H9 (cell line): ENCODE data around the gene TXNDC9. TPM values are rescaled to one million over a fixed set of nuclear protein-coding genes. Genes with fewer than 3 reads are reported as not detected.

ENCODE experiments used
- DNase-seq: peaks from one replicate; pipeline ENCODE4 v3.0.0-alpha.2; 2017
- H2AFZ ChIP-seq: one replicate; pipeline ENCODE4 v1.6.1; 2013; ENCODE audit warnings: mild to moderate bottlenecking, low read length, control low read depth, moderate library complexity
- H2AK5ac ChIP-seq: 2 replicates; pipeline ENCODE4 v1.6.1; 2013; ENCODE audit warnings: low read length, control low read depth, mixed read lengths; ENCODE audit not compliant: insufficient read length
- H2BK120ac ChIP-seq: one replicate; pipeline ENCODE4 v1.6.1; 2013; ENCODE audit warnings: low read depth, mild to moderate bottlenecking, low read length, control low read depth, inconsistent platforms; ENCODE audit not compliant: poor library complexity, severe bottlenecking
- H2BK12ac ChIP-seq: 2 replicates; pipeline ENCODE4 v1.6.1; 2013; ENCODE audit warnings: low read length, control low read depth, mixed read lengths, low read depth; ENCODE audit not compliant: insufficient read length
- H2BK15ac ChIP-seq: 2 replicates; pipeline ENCODE4 v1.6.1; 2013; ENCODE audit warnings: low read depth, low read length, control low read depth
- H2BK20ac ChIP-seq: one replicate; pipeline ENCODE4 v1.6.1; 2013; ENCODE audit warnings: low read depth, mild to moderate bottlenecking, low read length, control low read depth, inconsistent platforms; ENCODE audit not compliant: poor library complexity, severe bottlenecking
- H2BK5ac ChIP-seq: 2 replicates; pipeline ENCODE4 v1.6.1; 2013; ENCODE audit warnings: low read length, control low read depth, mixed read lengths; ENCODE audit not compliant: insufficient read length
- H3K14ac ChIP-seq: 2 replicates; pipeline ENCODE4 v1.6.1; 2013; ENCODE audit warnings: low read length, control low read depth; ENCODE audit not compliant: insufficient read depth
- H3K18ac ChIP-seq: 2 replicates; pipeline ENCODE4 v1.6.1; 2013; ENCODE audit warnings: low read depth, mild to moderate bottlenecking, mixed read lengths, low read length, control low read depth; ENCODE audit not compliant: insufficient read length
- H3K23ac ChIP-seq: 2 replicates; pipeline ENCODE4 v1.6.1; 2013; ENCODE audit warnings: low read length, control low read depth, mixed read lengths, low read depth; ENCODE audit not compliant: insufficient read length
- H3K23me2 ChIP-seq: 2 replicates; pipeline ENCODE4 v1.6.1; 2013; ENCODE audit warnings: low read depth, mild to moderate bottlenecking, mixed read lengths, low read length, control low read depth; ENCODE audit not compliant: insufficient read length, poor library complexity, severe bottlenecking
- H3K27ac ChIP-seq: 2 replicates; pipeline ENCODE4 v1.5.1; 2013; ENCODE audit warnings: low read length, control low read depth, mixed read lengths, low read depth; ENCODE audit not compliant: insufficient read length
- H3K27me3 ChIP-seq: 2 replicates; pipeline ENCODE4 v1.6.1; 2013; ENCODE audit warnings: low read length, control low read depth, inconsistent platforms; ENCODE audit not compliant: insufficient read depth
- H3K4ac ChIP-seq: 2 replicates; pipeline ENCODE4 v1.6.1; 2013; ENCODE audit warnings: low read depth, mild to moderate bottlenecking, control low read depth, inconsistent platforms, low read length, moderate library complexity
- H3K4me1 ChIP-seq: 2 replicates; pipeline ENCODE4 v1.6.1; 2013; ENCODE audit warnings: low read length, control low read depth, inconsistent platforms; ENCODE audit not compliant: insufficient read depth
- H3K4me2 ChIP-seq: 2 replicates; pipeline ENCODE4 v1.6.1; 2013; ENCODE audit warnings: low read length, control low read depth, mixed read lengths; ENCODE audit not compliant: insufficient read length, insufficient read depth
- H3K56ac ChIP-seq: 2 replicates; pipeline ENCODE4 v1.6.1; 2013; ENCODE audit warnings: low read depth, mild to moderate bottlenecking, mixed read lengths, low read length, control low read depth; ENCODE audit not compliant: insufficient read length
- H3K79me1 ChIP-seq: 2 replicates; pipeline ENCODE4 v1.6.1; 2013; ENCODE audit warnings: low read depth, mild to moderate bottlenecking, moderate library complexity, low read length, control low read depth, inconsistent platforms; ENCODE audit not compliant: insufficient read depth, poor library complexity, severe bottlenecking
- H3K79me2 ChIP-seq: 2 replicates; pipeline ENCODE4 v1.6.1; 2013; ENCODE audit warnings: low read length, control low read depth, inconsistent platforms; ENCODE audit not compliant: insufficient read depth
- H3K9ac ChIP-seq: 2 replicates; pipeline ENCODE4 v1.6.1; 2013; ENCODE audit warnings: low read length, control low read depth, mixed read lengths; ENCODE audit not compliant: insufficient read length; ENCODE audit errors: extremely low read depth
- H3K9me3 ChIP-seq: one replicate; pipeline ENCODE4 v1.6.1; 2013; ENCODE audit warnings: low read depth, low read length, inconsistent platforms; ENCODE audit not compliant: control insufficient read depth
- H3T11ph ChIP-seq: one replicate; pipeline ENCODE4 v1.6.1; 2013; ENCODE audit warnings: mild to moderate bottlenecking, low read length, control low read depth, inconsistent platforms
- H4K20me1 ChIP-seq: one replicate; pipeline ENCODE4 v1.6.1; 2013; ENCODE audit not compliant: control insufficient read depth, insufficient read length, insufficient read depth
- H4K5ac ChIP-seq: 2 replicates; pipeline ENCODE4 v1.6.1; 2013; ENCODE audit warnings: low read depth, mild to moderate bottlenecking, mixed read lengths, low read length, control low read depth; ENCODE audit not compliant: insufficient read length
- H4K8ac ChIP-seq: replicated peaks from 2 replicates; pipeline ENCODE4 v1.6.1; 2013; ENCODE audit warnings: low read length, control low read depth, mixed read lengths, low read depth; ENCODE audit not compliant: insufficient read length
- H4K91ac ChIP-seq: 2 replicates; pipeline ENCODE4 v1.6.1; 2013; ENCODE audit warnings: low read depth, mild to moderate bottlenecking, moderate library complexity, mixed read lengths, low read length, control low read depth; ENCODE audit not compliant: insufficient read length
- H3K27ac Mint-ChIP-seq, 3 experiments: 2 replicates in 2 of 3; 3 replicates in 1 of 3; pipeline ENCODE4 v1.8.0; 2020 to 2021; ENCODE audit warnings: mixed read lengths in 3 of 3, mild to moderate bottlenecking in 1 of 3, moderate library complexity in 1 of 3
- H3K27me3 Mint-ChIP-seq: 2 replicates; pipeline ENCODE4 v1.8.0; 2021; ENCODE audit warnings: low read depth, mild to moderate bottlenecking, moderate library complexity, mixed read lengths
- H3K36me3 Mint-ChIP-seq, 3 experiments: 2 replicates in 2 of 3; 3 replicates in 1 of 3; pipeline ENCODE4 v1.8.0; 2020 to 2021; ENCODE audit warnings: low read depth in 3 of 3, mixed read lengths in 3 of 3; ENCODE audit not compliant: insufficient read depth in 1 of 3
- H3K4me1 Mint-ChIP-seq, 2 experiments: 2 replicates each; pipeline ENCODE4 v1.8.0; 2020; ENCODE audit warnings: mixed read lengths in 2 of 2
- H3K4me3 Mint-ChIP-seq, 2 experiments: 2 replicates in 1 of 2; 3 replicates in 1 of 2; pipeline ENCODE4 v1.8.0; 2020 to 2021; ENCODE audit warnings: mild to moderate bottlenecking in 2 of 2, mixed read lengths in 2 of 2, moderate library complexity in 1 of 2
- H3K9me3 Mint-ChIP-seq, 2 experiments: 2 replicates in 1 of 2; 3 replicates in 1 of 2; pipeline ENCODE4 v1.8.0; 2020; ENCODE audit warnings: mild to moderate bottlenecking in 2 of 2, mixed read lengths in 2 of 2, moderate library complexity in 1 of 2
- WGBS: extraction: QIAGEN DNeasy Blood & Tissue Kit; methylation state at CpG from one replicate; pipeline ENCODE4 v1.1.7; 2013; ENCODE audit warnings: missing lambda C conversion rate, low lambda C conversion rate, mixed read lengths; ENCODE audit not compliant: insufficient read length; ENCODE audit errors: extremely low coverage; 5-methylcytosine and 5-hydroxymethylcytosine counted together
- total RNA-seq: library from RNA; stranded (reverse); gene quantifications from 2 replicates; pipeline ENCODE4 v1.2.1, GENCODE V29; 2021
- TF ChIP-seq, protein P1 (sequence below): fragments of 200-600 bp; sonication (generic); conservative IDR thresholded peaks from 3 replicates; pipeline ENCODE4 v1.8.0; 2021; ENCODE audit warnings: antibody characterized with exemption, mild to moderate bottlenecking

TXNDC9 gene
- total RNA-seq, 1 experiment from 2014 or later: 37.7 TPM

GRCh38 chr2:99340669-99341236, 4.6 kb upstream of the TXNDC9 start:
- no peak overlapping the region for H2AK5ac ChIP-seq
- peak overlapping the region in 2 of 3 experiments; percentile 49 to 76; a peak in 2 of 7 replicates for H3K27ac Mint-ChIP-seq

More at GRCh38 chr2:99340669-99341236, 4.6 kb upstream of the TXNDC9 start:
- H4K20me1 ChIP-seq: no peaks in the 10 kb centered on the region
- Mint-ChIP-seq H3K9me3 (no peaks in the 10 kb centered on the region), H3K4me1 (peaks cover 5% of the 10 kb centered on the region in 2 experiments; a peak in 3 of 4 replicates), H3K36me3 (peaks cover 0 to 2% (median 0%) of the 10 kb centered on the region in 3 experiments; a peak in 2 of 7 replicates), H3K4me3 (no peak overlapping the region), H3K27me3 (no peaks in the 10 kb centered on the region)
- H3T11ph ChIP-seq: no peak overlapping the region
- no peak overlapping the region for H3K4me2 ChIP-seq
- no peak overlapping the region for H3K9ac ChIP-seq
- no peak overlapping the region for H3K56ac ChIP-seq
- no peak overlapping the region for H4K5ac ChIP-seq
- no peak overlapping the region for H2BK5ac ChIP-seq
- TF ChIP-seq, protein P1, sequence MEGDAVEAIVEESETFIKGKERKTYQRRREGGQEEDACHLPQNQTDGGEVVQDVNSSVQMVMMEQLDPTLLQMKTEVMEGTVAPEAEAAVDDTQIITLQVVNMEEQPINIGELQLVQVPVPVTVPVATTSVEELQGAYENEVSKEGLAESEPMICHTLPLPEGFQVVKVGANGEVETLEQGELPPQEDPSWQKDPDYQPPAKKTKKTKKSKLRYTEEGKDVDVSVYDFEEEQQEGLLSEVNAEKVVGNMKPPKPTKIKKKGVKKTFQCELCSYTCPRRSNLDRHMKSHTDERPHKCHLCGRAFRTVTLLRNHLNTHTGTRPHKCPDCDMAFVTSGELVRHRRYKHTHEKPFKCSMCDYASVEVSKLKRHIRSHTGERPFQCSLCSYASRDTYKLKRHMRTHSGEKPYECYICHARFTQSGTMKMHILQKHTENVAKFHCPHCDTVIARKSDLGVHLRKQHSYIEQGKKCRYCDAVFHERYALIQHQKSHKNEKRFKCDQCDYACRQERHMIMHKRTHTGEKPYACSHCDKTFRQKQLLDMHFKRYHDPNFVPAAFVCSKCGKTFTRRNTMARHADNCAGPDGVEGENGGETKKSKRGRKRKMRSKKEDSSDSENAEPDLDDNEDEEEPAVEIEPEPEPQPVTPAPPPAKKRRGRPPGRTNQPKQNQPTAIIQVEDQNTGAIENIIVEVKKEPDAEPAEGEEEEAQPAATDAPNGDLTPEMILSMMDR: no peak
- no peak overlapping the region for H3K4ac ChIP-seq
- H3K27me3 ChIP-seq: no peaks in the 10 kb centered on the region
- no peak overlapping the region for H4K8ac ChIP-seq
- H3K14ac ChIP-seq: no peak overlapping the region
- H3K9me3 ChIP-seq: no peaks in the 10 kb centered on the region
- no peak overlapping the region for H2BK15ac ChIP-seq
- no peak overlapping the region for H2BK20ac ChIP-seq
- no peak overlapping the region for H2BK120ac ChIP-seq
- no peak for DNase-seq
- no peak overlapping the region for H3K23ac ChIP-seq
- no peaks in the 10 kb centered on the region for H3K4me1 ChIP-seq
- no peak overlapping the region for H2AFZ ChIP-seq
- H3K79me1 ChIP-seq: peaks cover 8% of the 10 kb centered on the region
- peaks cover 63% of the 10 kb centered on the region; the same call in 1 of the 2 replicates for H3K79me2 ChIP-seq
- no CpG with 5 or more reads among the region's 8 CpGs for WGBS
- no peak overlapping the region for H3K27ac ChIP-seq
- no peak overlapping the region for H4K91ac ChIP-seq
- H3K23me2 ChIP-seq: peaks cover 12% of the 10 kb centered on the region
- no peak overlapping the region for H2BK12ac ChIP-seq
- no peak overlapping the region for H3K18ac ChIP-seq
